CD4-positive, alpha-beta memory T cell (primary cell): ENCODE results near the gene TM9SF3. TPM values are rescaled to one million over a fixed set of nuclear protein-coding genes. Genes with fewer than 3 reads are reported as not detected.
"Not testable (repeated sequence)": the region's sequence is repeated elsewhere in the genome, so short reads cannot be mapped to it uniquely, and the experiment has no call there.

Experiments
- CTCF ChIA-PET: fragments of 350-600 bp; sonication (Branson Sonifier 250); formaldehyde crosslinking; loops from one replicate; lab custom pipeline; 2021; ENCODE audit warnings: inconsistent platforms; ENCODE audit not compliant: partially characterized antibody; lab: Charles Lee
- POLR2A ChIA-PET: fragments of 350-600 bp; sonication (Branson Sonifier 250); formaldehyde crosslinking; loops from one replicate; lab custom pipeline; 2021; ENCODE audit not compliant: partially characterized antibody; lab: Charles Lee
- DNase-seq, 5 donors: peaks; one replicate each; pipeline versions ENCODE4 v3.0.0 to v3.0.0-alpha.2; 2020 to 2022; ENCODE audit warnings: mixed read lengths in 1 of 5
- H3K27ac ChIP-seq: one replicate; pipeline ENCODE4 v1.7.0; 2013; ENCODE audit warnings: low read depth, low read length
- H3K27me3 ChIP-seq: 2 replicates; pipeline ENCODE4 v1.7.0; 2013; ENCODE audit warnings: mild to moderate bottlenecking, low read length, moderate library complexity; ENCODE audit not compliant: insufficient read depth
- H3K36me3 ChIP-seq: 2 replicates; pipeline ENCODE4 v1.7.0; 2013; ENCODE audit warnings: mild to moderate bottlenecking, low read length, moderate library complexity; ENCODE audit not compliant: insufficient read depth
- H3K4me1 ChIP-seq: 2 replicates; pipeline ENCODE4 v1.7.0; 2013; ENCODE audit warnings: mild to moderate bottlenecking, low read length, moderate library complexity; ENCODE audit not compliant: insufficient read depth
- H3K4me3 ChIP-seq, 2 donors: one replicate each; pipeline ENCODE4 v1.7.0; 2013; ENCODE audit warnings: low read length in 2 of 2, mild to moderate bottlenecking in 1 of 2
- H3K9me3 ChIP-seq, 2 donors: one replicate each; pipeline ENCODE4 v1.7.0; 2013; ENCODE audit warnings: low read length in 2 of 2, control low read depth in 1 of 2; ENCODE audit not compliant: control insufficient read depth in 1 of 2
- H3K27ac Mint-ChIP-seq, 7 donors: one replicate each; pipeline ENCODE4 v1.8.0; 2020 to 2021; ENCODE audit warnings: mixed read lengths in 7 of 7, mild to moderate bottlenecking in 6 of 7, inconsistent platforms in 3 of 7, moderate library complexity in 3 of 7
- H3K27me3 Mint-ChIP-seq, 2 donors: one replicate each; pipeline ENCODE4 v1.8.0; 2020 to 2021; ENCODE audit warnings: mixed read lengths in 2 of 2
- H3K36me3 Mint-ChIP-seq, 2 donors: one replicate each; pipeline ENCODE4 v1.8.0; 2020 to 2021; ENCODE audit warnings: mixed read lengths in 2 of 2, inconsistent platforms in 1 of 2, mild to moderate bottlenecking in 1 of 2
- H3K4me1 Mint-ChIP-seq, 4 donors: one replicate each; pipeline ENCODE4 v1.8.0; 2020 to 2021; ENCODE audit warnings: mixed read lengths in 4 of 4, mild to moderate bottlenecking in 1 of 4
- H3K4me3 Mint-ChIP-seq, 8 donors: one replicate each; pipeline ENCODE4 v1.8.0; 2020 to 2021; ENCODE audit warnings: mixed read lengths in 8 of 8, mild to moderate bottlenecking in 7 of 8, moderate library complexity in 6 of 8, inconsistent platforms in 3 of 8
- H3K9me3 Mint-ChIP-seq, 8 donors: one replicate each; pipeline ENCODE4 v1.8.0; 2020 to 2021; ENCODE audit warnings: mixed read lengths in 8 of 8, mild to moderate bottlenecking in 5 of 8, inconsistent platforms in 3 of 8, moderate library complexity in 1 of 8
- intact Hi-C: fragments of 100-400 bp; cut with micrococcal nuclease; formaldehyde crosslinking; loops from one replicate; pipeline ENCODE4 v1.15.1; 2023
- polyA plus RNA-seq, 2 donors: library from polyadenylated mRNA; unstranded; fragments of 300-500 nt; fragmentation: Illumina TruSeq; gene quantifications; one replicate each; pipeline ENCODE4 v1.2.3, GENCODE V29; 2021
- total RNA-seq, 2 experiments: library from RNA; stranded (reverse); gene quantifications; one replicate each; pipeline ENCODE4 v1.2.3, GENCODE V29; 2021

TM9SF3 gene
- total and polyA plus RNA-seq, 4 experiments from 2014 or later, result 74.7 to 125 (median 109) TPM

DNA sequence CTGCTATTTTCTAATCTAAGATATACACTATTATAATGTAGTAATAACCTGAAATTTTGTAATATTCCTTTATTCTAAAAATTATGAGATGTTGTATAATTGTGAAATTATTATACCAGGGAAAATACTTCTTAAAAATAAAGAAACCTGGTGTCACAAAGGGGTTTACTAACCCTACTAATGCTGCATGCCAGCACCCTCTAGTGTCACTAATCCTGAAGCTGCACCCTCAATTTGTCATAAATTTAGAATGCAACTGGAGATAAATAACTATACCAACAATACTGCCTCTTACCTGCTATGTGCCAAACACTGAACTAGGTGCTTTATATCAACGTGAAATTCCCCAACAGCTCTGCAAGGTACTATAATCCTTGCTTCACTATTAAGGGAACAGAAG, 30.8 kb downstream of the TM9SF3 start:
- Histone ChIP-seq H3K4me1 (no peaks in the 10 kb centered on the region), H3K4me3 (no peak overlapping the region), H3K9me3 (no peaks in the 10 kb centered on the region), H3K36me3 (peaks cover 51% of the 10 kb centered on the region), H3K27ac (no peak overlapping the region), H3K27me3 (no peaks in the 10 kb centered on the region)
- intact Hi-C loops, result no loop called here
- DNase-seq, result peak in 2 of 5 donors; percentile 6
- H3K4me1 Mint-ChIP-seq, result peaks cover 0 to 1% (median under 1%) of the 10 kb centered on the region in 4 donors
- H3K27me3 Mint-ChIP-seq, result no peaks in the 10 kb centered on the region
- ChIA-PET CTCF (no interaction called here), POLR2A (no interaction called here)
- H3K4me3 Mint-ChIP-seq, result no peak overlapping the region
- H3K27ac Mint-ChIP-seq, result no peak overlapping the region
- H3K9me3 Mint-ChIP-seq, result no peaks in the 10 kb centered on the region
- H3K36me3 Mint-ChIP-seq, result peaks cover 33 to 38% of the 10 kb centered on the region in 2 donors

DNA sequence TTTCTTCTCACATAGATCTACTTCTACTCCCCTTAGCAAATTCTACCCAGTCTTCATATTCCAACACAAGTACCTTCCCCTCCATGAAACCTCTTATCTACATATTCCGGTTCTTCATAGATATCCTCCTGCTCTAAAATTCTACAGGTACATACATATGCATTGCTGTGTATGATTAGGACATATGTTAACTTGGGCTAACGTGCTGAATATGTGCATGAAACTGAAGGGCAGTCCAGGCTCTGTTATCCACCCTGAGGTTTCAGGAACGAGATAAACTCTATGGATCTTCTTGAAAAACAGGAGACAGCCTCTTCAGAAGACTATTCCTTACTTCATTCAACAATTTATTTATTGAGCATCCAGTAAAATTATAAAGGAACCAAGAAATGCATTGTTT, 31.5 kb downstream of the TM9SF3 start:
- H3K36me3 ChIP-seq, result peaks cover 52% of the 10 kb centered on the region
- H3K4me3 Mint-ChIP-seq, result no peak overlapping the region
- no peak overlapping the region for H3K27ac ChIP-seq
- ChIA-PET CTCF (no interaction called here), POLR2A (no interaction called here)
- DNase-seq, result no peak
- no peaks in the 10 kb centered on the region for H3K9me3 ChIP-seq
- no peak overlapping the region for H3K4me3 ChIP-seq
- intact Hi-C loops, result no loop called here
- H3K36me3 Mint-ChIP-seq, result peaks cover 26 to 38% of the 10 kb centered on the region in 2 donors
- H3K4me1 ChIP-seq, result no peaks in the 10 kb centered on the region
- H3K27ac Mint-ChIP-seq, result no peak overlapping the region
- H3K27me3 Mint-ChIP-seq, result no peaks in the 10 kb centered on the region
- no peaks in the 10 kb centered on the region for H3K9me3 Mint-ChIP-seq
- no peaks in the 10 kb centered on the region for H3K27me3 ChIP-seq
- H3K4me1 Mint-ChIP-seq, result peaks cover 0 to 1% (median under 1%) of the 10 kb centered on the region in 4 donors

DNA sequence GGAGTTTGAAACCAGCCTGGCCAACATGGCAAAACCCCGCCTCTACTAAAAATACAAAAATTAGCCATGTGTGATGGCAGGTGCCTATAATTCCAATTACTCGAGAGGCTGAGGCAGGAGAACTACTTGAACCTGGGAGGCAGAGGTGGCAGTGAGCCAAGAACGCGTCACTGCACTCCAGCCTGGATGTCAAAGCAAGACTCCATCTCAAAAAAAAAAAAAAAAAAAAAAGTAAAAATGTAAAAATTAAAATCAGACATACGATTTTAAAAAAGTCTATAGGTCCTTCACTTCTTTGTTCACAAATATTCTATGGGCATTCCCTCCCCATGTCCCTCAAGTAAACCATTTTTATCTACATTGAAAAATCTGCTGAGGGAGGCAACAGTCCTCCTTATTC, 38.2 kb downstream of the TM9SF3 start:
- Histone ChIP-seq H3K4me1 (no peaks in the 10 kb centered on the region), H3K27me3 (no peaks in the 10 kb centered on the region), H3K36me3 (peaks cover 40% of the 10 kb centered on the region), H3K4me3 (no peak overlapping the region), H3K27ac (no peak overlapping the region), H3K9me3 (no peaks in the 10 kb centered on the region)
- Mint-ChIP-seq H3K27me3 (no peaks in the 10 kb centered on the region), H3K9me3 (no peaks in the 10 kb centered on the region), H3K4me1 (peaks cover 0 to 12% (median 6%) of the 10 kb centered on the region in 4 donors), H3K4me3 (no peak overlapping the region), H3K36me3 (peaks cover 50 to 69% of the 10 kb centered on the region in 2 donors), H3K27ac (peak overlapping the region in 1 of 7 donors; percentile 43)
- no peak for DNase-seq
- CTCF ChIA-PET, result no interaction called here
- POLR2A ChIA-PET, result no interaction called here
- intact Hi-C loops, result no loop called here

DNA sequence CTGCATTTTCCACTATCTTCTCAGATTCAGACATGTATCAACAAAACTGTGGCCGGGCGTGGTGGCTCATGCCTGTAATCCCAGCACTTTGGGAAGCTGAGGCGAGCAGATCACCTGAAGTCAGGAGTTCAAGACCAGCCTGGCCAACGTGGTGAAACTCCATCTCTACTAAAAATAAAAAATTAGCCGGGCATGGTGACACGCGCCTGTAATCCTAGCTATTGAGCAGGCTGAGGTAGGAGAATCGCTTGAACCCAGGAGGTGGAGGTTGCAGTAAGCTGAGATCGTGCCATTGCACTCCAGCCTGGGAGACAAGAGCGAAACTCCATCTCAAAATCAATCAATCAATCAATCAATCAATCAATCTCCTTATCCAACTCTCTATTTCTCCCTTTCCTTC, 41.3 kb downstream of the TM9SF3 start:
- peak overlapping the region in 1 of 8 donors; percentile 22 for H3K4me3 Mint-ChIP-seq
- H3K27me3 Mint-ChIP-seq, H3K9me3 ChIP-seq, CTCF ChIA-PET, H3K4me3 ChIP-seq, POLR2A ChIA-PET, H3K9me3 Mint-ChIP-seq, H3K4me1 ChIP-seq, H3K27ac ChIP-seq, DNase-seq, intact Hi-C loops, H3K27me3 ChIP-seq: not testable (repeated sequence)
- H3K36me3 Mint-ChIP-seq, result peaks cover 49 to 65% of the 10 kb centered on the region in 2 donors
- H3K4me1 Mint-ChIP-seq, result peaks cover 0 to 12% (median 8%) of the 10 kb centered on the region in 4 donors
- H3K36me3 ChIP-seq, result peaks cover 36% of the 10 kb centered on the region
- H3K27ac Mint-ChIP-seq, result peak overlapping the region in 2 of 7 donors; percentile 11 to 51

DNA sequence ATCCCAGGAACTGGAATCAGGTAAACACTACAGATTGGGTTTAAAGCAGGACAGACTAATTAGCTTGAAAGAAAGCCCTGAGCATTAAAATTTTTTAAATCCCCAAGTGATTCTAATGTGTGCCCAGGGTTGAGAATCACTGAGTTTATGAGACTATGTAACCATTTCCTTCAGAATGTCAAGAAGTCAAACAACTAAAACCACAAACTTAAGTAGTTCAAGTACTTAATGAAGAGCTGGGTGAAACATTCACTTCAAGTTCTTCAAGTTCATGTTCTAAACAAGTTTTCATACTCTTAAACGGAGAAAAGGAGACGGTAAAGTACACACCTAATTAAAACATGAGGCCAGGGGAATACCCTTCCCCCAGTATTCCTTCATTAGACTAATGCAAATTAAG, 44.9 kb downstream of the TM9SF3 start:
- no peak overlapping the region for H3K4me3 Mint-ChIP-seq
- no peak for DNase-seq
- ChIA-PET CTCF (no interaction called here), POLR2A (no interaction called here)
- H3K36me3 Mint-ChIP-seq, result peaks cover 60 to 63% of the 10 kb centered on the region in 2 donors
- H3K27me3 Mint-ChIP-seq, result no peaks in the 10 kb centered on the region
- H3K27ac Mint-ChIP-seq, result no peak overlapping the region
- intact Hi-C loops, result no loop called here
- no peak overlapping the region for H3K4me3 ChIP-seq
- peaks cover 12 to 23% (median 17%) of the 10 kb centered on the region in 4 donors for H3K4me1 Mint-ChIP-seq
- no peaks in the 10 kb centered on the region for H3K9me3 Mint-ChIP-seq
- no peaks in the 10 kb centered on the region for H3K9me3 ChIP-seq
- no peaks in the 10 kb centered on the region for H3K4me1 ChIP-seq
- H3K36me3 ChIP-seq, result peaks cover 22% of the 10 kb centered on the region
- H3K27ac ChIP-seq, result no peak overlapping the region
- H3K27me3 ChIP-seq, result no peaks in the 10 kb centered on the region

DNA sequence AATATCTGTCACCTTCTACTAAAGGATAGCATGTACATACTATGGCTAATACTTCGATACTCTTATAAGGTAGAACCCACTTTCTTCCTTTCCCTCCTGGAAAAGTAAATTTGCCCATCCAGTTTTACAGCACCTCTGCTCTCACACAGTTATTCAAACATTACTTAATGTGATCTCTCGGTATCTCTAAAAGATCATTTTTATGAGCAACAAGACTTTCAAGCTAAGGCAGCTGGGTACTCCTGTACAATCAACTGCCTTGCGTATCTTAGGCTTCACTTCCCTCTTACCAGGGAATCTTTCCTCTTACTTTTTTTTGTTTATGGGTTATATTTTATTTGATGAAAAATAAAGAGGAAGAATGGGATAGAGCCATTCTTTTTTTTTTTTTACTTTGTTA, 46.6 kb downstream of the TM9SF3 start:
- H3K27me3 Mint-ChIP-seq, result no peaks in the 10 kb centered on the region
- intact Hi-C loops, result no loop called here
- H3K4me3 Mint-ChIP-seq, result no peak overlapping the region
- Histone ChIP-seq H3K4me1 (no peaks in the 10 kb centered on the region), H3K4me3 (no peak overlapping the region), H3K27me3 (no peaks in the 10 kb centered on the region), H3K9me3 (no peaks in the 10 kb centered on the region), H3K36me3 (peaks cover 12% of the 10 kb centered on the region), H3K27ac (no peak overlapping the region)
- ChIA-PET POLR2A (no interaction called here), CTCF (no interaction called here)
- H3K27ac Mint-ChIP-seq, result no peak overlapping the region
- peaks cover 44 to 46% of the 10 kb centered on the region in 2 donors for H3K36me3 Mint-ChIP-seq
- no peak for DNase-seq
- H3K4me1 Mint-ChIP-seq, result peaks cover 15 to 20% (median 16%) of the 10 kb centered on the region in 4 donors
- no peaks in the 10 kb centered on the region for H3K9me3 Mint-ChIP-seq

DNA sequence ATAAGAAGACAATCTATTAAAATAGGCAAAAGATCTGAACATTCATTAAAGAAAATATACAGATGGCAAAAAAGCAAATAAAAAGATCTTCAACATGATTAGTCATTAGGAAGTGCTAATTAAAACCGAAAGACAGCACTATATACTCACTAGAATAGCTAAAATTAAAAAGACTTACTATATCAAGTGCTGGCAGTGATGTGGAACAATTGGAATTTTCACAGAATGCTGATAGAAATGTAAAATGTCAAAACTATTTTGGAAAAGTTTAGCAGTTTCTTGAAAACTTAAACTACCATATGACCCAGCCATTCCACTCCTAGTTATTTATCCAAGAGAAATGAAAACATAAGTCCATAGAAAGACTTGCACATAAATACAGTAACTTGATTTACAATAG, 48.1 kb downstream of the TM9SF3 start:
- H3K4me3 ChIP-seq, result no peak overlapping the region
- Mint-ChIP-seq H3K4me1 (peaks cover 15 to 20% (median 16%) of the 10 kb centered on the region in 4 donors), H3K36me3 (peaks cover 41 to 45% of the 10 kb centered on the region in 2 donors), H3K4me3 (no peak overlapping the region), H3K27me3 (no peaks in the 10 kb centered on the region), H3K27ac (no peak overlapping the region), H3K9me3 (no peaks in the 10 kb centered on the region)
- ChIA-PET CTCF (interaction anchor here (1.9 kb wide), 1 partner anchor 25 kb away, joined by 4 read pairs; the partner anchor contains the start of gene TLL2), POLR2A (no interaction called here)
- H3K27ac ChIP-seq, result no peak overlapping the region
- no peaks in the 10 kb centered on the region for H3K27me3 ChIP-seq
- no peak for DNase-seq
- H3K9me3 ChIP-seq, result no peaks in the 10 kb centered on the region
- no peaks in the 10 kb centered on the region for H3K4me1 ChIP-seq
- H3K36me3 ChIP-seq, result peaks cover 9% of the 10 kb centered on the region
- intact Hi-C loops, result no loop called here
